Prostate gland (tissue), 2 donors: ENCODE measurements around the gene ATP5F1D.

ENCODE experiments used
- CTCF ChIP-seq, 4 experiments: fragments of 200-600 bp in 2 of 4; fragments of 450-650 bp in 2 of 4; sonication (generic) in 2 of 4; IDR thresholded peaks; 1 replicate in 3 of 4; 2 replicates in 1 of 4; pipeline ENCODE4 v1.5.1; 2016 to 2019; ENCODE audit warnings: antibody characterized with exemption in 4 of 4, mild to moderate bottlenecking in 2 of 4, moderate library complexity in 2 of 4
- POLR2A ChIP-seq: fragments of 450-650 bp; IDR thresholded peaks from one replicate; pipeline ENCODE4 v1.6.1; 2016; ENCODE audit warnings: antibody characterized with exemption, mild to moderate bottlenecking

GRCh38 chr19:1243768-1244692 lies 2.5 kb downstream of the ATP5F1D start:
- TF ChIP-seq CTCF (IDR thresholded peaks at IDR 0.05) (peak; percentile 94 to 99 (median 98)), POLR2A (no peak)
